ENCODE results near the gene RPLP1. TPM values are rescaled to one million over a fixed set of nuclear protein-coding genes. Genes with fewer than 3 reads are reported as not detected.
A peak's percentile ranks its signal among the peaks of the same experiment; 100 is the strongest.

The RPLP1 gene
- total and polyA plus RNA-seq, 9 of the 15 experiments (the other 6 are each of a cell fraction or from before 2014, with no cell fraction given) = 76.3 to 3,053 (median 847) TPM

GRCh38 chr15:69462493-69463181 lies 10.0 kb downstream of the RPLP1 start (continued):
- TF ChIP-seq HMGXB4 (CRISPR knock-in tag; IDR thresholded peaks at IDR 0.05) (no peak), ZNF133 (CRISPR knock-in tag; IDR thresholded peaks at IDR 0.05) (no peak), SUPT5H (IDR thresholded peaks at IDR 0.05) (peak; percentile 89), MAZ (CRISPR knock-in tag; conservative IDR thresholded peaks at IDR 0.05 in 1 of 2, IDR thresholded peaks at IDR 0.05 in 1 of 2) (peak; percentile 50 to 67; a peak in 3 of 4 replicates), GTF2A2 (tag; IDR thresholded peaks at IDR 0.05) (no peak), RBM17 (IDR thresholded peaks at IDR 0.05; ENCODE audit: borderline replicate concordance, low read depth, low read length) (no peak), CTCF (IDR thresholded peaks at IDR 0.05 in 2 of 3, conservative IDR thresholded peaks at IDR 0.05 in 1 of 3; ENCODE audit: insufficient read depth in 2 of 3, low read depth in 1 of 3, low read length in 3 of 3) (peak; percentile 80 to 96 (median 95); a peak in 5 of 6 replicates), ZNF140 (CRISPR knock-in tag; IDR thresholded peaks at IDR 0.05) (no peak), CHCHD3 (CRISPR knock-in tag; IDR thresholded peaks at IDR 0.05) (no peak), ZNF778 (CRISPR knock-in tag; IDR thresholded peaks at IDR 0.05) (no peak), CBX3 (IDR thresholded peaks at IDR 0.05; ENCODE audit: borderline replicate concordance in 1 of 2, low read length in 2 of 2) (no peak), TRIM28 (IDR thresholded peaks at IDR 0.05) (no peak), HNRNPLL (IDR thresholded peaks at IDR 0.05; ENCODE audit: low read depth, low read length, poor library complexity, severe bottlenecking) (peak; percentile 57), RCOR1 (IDR thresholded peaks at IDR 0.05; ENCODE audit: borderline replicate concordance in 1 of 2, low read depth in 2 of 2, low read length in 2 of 2) (peak in 1 of 2 experiments; percentile 34; a peak in 1 of 4 replicates), RFX5 (IDR thresholded peaks at IDR 0.05; ENCODE audit: low read depth, low read length) (no peak), MXD1 (CRISPR knock-in tag; IDR thresholded peaks at IDR 0.05; ENCODE audit: borderline replicate concordance, poor library complexity, severe bottlenecking) (no peak), CREM (IDR thresholded peaks at IDR 0.05; ENCODE audit: low read depth) (peak; percentile 44; the same call in 1 of the 2 replicates), ZNF274 (IDR thresholded peaks at IDR 0.05; ENCODE audit: borderline replicate concordance, low read depth, low read length) (no peak), IRF1 (CRISPR knock-in tag; IDR thresholded peaks at IDR 0.05; ENCODE audit: borderline replicate concordance) (no peak), NBN (IDR thresholded peaks at IDR 0.05; ENCODE audit: low read depth) (0 out of 2 replicates have a peak, but pooled peaks have one; percentile 70), DPF2 (IDR thresholded peaks at IDR 0.05) (no peak), NCOA4 (IDR thresholded peaks at IDR 0.05; ENCODE audit: partially characterized antibody) (no peak), RBM22 (IDR thresholded peaks at IDR 0.05; ENCODE audit: low read depth, low read length, poor library complexity, severe bottlenecking) (no peak), CBFA2T2 (conservative IDR thresholded peaks at IDR 0.05) (no peak), PHF21A (IDR thresholded peaks at IDR 0.05; ENCODE audit: borderline replicate concordance, low read depth) (no peak)

All from K562 (cell line).